ENCODE data around the gene OGN.

The OGN gene

DNA sequence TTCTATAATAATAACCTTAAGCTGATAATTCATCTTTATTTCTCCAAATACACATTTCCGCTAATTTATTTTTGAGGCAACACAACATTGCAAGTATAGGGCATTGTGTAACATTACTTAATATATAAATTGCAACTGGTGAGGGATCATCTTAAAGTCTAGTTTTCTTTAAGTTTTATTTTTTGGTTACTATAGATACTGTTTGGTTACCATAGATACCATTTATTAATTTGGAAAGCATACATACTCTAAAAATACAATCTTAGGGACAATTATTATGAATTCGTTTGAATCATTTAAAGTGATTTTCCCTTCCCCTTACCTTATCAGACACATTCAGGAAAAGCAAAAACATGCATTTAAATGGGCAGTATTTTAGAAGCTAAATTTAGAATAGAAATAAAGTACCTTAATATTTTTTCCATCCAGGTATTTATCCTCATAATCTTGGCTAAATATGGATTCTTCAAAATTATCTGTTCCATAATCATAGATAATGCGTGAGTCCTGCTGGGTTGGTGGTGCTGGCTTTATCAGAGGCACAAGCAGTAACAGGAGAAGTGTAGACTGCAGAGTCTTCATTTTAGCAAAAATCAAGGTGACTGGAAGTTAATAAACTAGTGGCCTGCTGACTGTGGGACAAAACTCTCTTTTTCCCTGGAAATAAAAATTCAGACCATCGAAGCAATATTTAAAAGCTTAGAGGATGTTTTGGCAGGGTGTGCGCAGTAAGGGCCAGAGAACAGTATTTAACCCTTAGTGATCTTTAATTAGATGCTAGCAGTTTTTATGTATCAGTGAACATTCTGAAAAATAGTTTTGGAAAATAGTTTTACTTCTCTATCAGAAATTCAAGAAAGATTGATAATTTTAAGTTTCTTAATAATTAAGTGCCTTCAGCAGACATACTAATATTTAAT, 1.3 kb downstream of the OGN start:
- DNase-seq (ENCODE audit: low read depth in 2 of 2): no peak

DNA sequence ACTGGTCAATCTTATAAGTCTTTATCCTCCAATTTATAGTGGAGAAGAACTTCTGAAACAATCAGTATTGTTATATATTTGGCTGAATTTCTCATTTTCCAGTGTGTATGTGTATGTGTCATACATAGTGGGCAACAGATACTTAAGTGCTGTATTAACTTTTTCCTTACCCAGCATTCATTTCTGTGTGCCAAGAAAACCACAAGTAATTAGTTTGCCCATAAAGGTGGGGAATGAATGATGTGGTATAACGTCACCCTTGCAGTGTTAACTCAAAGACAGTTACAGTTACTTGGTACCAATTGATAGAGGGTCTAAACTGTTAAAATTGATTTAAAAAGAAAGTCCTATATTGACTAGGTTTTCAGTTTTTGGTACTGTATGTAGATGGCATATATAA, 2.0 kb downstream of the OGN start:
- DNase-seq (ENCODE audit: low read depth in 2 of 2): no peak

DNA sequence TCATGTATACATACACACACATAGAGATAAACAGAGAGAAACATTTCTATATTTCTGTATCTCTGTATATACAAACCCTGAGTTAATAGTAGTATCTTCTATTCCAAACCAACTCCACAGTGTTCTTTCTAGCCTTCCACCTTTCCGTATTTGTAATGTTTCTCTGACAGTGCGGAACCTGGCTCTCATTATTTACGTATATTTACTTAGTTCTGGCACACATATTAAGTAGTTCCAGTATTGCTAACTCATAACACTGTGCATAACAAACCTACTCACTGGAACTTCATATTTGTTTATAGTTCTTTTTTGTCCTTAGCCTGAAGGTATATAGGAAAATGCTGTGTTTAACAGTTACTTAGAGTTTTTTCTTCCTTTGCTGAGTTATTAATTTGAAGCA, 6.5 kb downstream of the OGN start:
- no peak for DNase-seq (ENCODE audit: low read depth in 2 of 2)

DNA sequence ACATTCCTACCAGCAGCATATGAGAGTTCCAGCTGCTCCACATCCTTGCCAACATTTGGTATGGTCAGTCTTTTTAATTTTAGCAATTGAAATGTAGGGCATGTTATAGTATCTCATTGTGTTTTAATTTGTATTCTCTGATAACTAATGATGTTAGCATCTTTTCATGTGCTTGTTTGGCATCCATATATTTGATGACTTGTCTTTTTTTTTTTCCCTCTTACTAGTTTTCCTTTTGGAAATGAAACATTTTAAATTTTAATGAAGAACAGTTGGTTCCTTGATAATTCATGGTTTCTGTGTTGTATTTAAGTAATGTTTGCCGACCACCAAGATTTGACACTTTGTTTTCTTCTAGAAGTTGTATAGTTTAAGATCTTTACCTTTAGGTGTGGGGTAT, 8.8 kb downstream of the OGN start:
- DNase-seq (ENCODE audit: low read depth in 2 of 2): no peak

DNA sequence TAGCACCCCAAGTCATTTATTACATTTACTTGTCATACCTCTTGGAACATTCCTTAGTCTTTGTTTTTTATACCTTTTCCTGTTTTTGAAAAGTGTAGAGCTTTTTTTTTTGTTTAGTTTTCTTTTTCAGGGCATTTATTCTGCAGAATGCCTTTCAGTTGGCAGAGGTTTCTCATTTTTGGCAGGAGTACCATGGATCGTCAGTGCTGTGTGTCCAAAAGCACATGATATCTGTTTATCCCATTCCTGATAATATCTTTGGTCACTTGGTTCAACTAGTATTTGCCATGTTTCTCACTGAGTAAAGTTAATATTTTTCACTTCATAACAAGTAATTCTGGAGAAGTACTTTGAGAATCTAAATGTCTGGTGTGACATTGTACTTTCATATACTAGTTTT, 10.7 kb downstream of the OGN start:
- no peak for DNase-seq (ENCODE audit: low read depth in 2 of 2)

DNA sequence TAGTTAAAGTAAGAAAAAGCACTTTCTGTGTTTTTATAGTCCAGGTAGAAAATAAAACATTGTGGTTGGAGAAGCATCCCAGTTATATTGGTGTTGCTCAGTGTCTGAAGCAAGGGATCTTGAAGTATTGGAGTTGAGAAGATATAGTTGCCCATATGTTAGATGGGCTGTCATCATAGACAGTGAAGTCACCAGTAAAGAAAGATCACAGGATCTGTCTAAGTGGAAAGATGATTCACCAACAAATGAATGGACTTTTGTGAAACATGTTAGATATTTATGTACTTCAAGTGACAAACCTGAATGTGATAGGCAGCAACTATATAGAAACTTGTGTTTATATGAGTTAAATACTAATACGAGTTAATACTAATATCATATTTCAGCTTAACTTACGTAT, 11.7 kb downstream of the OGN start:
- no peak for DNase-seq (ENCODE audit: low read depth in 2 of 2)

DNA sequence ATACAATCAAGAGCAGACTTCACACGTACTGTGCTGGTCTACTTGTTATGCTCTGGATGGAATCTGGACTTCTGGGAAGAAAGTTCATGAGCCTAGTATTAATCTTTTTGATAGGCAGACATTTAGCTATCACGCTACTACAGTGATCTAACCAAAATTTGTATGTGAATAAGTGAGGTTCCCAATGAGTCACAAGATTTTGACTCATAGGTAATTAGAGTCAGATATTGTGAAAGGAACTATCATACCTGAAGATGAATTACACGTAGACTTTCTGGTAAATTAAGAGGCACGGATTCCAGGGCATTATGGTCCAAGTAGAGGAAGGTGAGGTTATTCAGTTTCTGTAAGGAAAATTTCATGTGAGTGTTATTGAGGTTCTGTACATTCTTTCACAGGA, 18.4 kb downstream of the OGN start:
- no peak for DNase-seq (ENCODE audit: low read depth in 2 of 2)

DNA sequence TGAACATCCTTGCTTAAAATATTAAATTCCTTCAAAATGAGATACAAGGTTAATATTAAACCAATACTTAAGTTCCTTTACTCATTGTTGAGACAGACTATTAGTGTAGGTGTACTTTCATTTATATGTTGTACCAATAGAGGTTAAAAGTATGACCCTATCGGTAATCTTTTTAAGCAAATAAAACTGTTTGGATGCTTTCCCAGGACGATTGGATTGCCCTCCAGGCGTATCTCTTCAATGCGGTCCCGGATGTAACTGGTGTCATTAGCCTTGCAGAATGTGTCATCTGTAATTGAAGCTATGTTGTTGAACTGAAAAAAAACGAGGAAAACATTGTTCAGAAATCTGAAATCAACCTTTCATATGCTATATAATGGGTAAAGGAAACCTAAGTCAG, 18.9 kb downstream of the OGN start:
- DNase-seq (ENCODE audit: low read depth in 2 of 2): no peak

DNA sequence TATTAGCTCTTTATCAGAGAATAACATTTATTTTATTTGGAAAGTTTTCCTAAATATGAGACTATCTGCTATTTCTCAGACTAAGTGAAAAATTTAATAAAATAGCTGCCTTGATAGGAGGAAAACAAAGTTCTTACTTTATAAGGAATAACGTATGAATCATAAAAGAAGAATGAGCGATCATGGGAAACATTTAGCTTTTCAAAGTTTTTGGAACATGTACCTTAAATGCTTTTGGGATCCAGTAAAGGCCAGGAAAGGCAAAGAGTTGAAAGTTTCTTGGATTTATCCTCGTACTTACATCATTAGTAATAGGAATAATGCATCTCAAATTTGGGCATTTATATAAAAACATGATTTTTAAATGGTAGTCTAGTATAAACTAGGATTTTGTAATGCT, 19.4 kb downstream of the OGN start:
- DNase-seq (ENCODE audit: low read depth in 2 of 2): no peak

DNA sequence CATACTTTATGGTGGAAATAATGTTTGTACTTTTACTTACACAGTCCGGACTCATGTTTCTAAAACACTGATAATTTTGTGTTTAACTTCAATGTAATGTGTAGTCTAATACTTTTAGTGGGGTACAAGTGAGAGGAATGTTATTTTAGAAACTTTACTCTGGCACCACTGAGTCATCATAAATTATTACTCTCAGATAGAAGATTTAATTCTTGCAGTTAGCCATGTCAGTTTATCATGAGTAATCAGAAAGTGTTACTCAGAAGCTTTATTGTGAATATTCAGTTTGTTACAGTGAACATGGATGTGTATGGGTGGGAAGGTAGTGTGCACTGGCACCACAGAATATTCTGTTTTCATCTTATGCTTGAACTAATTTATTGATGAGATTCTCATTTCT, 20.0 kb downstream of the OGN start:
- no peak for DNase-seq (ENCODE audit: low read depth in 2 of 2)

DNA sequence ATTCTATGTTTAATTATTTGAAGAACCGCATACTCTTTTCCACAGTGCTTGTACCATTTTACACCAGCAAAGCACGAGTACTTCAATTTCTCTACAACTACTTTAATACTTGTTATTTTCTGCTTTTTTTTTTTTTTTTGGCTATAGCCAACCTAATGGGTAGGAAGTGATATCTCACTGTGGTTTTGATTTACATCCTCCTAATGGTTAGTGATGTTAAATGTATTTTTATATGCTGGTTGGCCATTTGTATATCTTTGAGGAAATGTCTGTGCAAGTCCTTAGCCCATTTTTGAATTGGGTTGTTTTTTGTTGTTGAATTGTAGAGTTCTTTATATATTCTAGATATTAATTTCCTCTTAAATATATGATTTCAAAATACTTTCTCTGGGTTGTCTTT, 22.6 kb downstream of the OGN start:
- no peak for DNase-seq (ENCODE audit: low read depth in 2 of 2)

DNA sequence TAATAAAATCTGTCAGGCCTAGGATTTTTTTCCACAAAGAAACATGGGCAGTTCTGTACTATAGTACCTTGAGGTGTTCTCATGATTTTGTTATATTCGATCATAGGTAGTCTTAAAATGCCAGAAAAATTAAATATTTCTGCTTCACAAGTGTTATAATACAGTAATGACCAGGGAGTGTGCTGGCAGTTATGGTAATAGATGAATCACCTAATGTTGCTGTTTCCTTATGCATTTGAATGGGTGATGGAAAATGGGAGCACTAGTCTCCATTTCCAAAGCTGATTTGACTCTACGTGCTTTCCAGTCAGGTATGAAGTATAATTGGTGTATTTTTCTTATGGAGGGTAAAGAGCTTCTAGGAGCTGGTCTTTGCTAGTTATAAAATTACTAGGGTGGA, 23.8 kb downstream of the OGN start:
- no peak for DNase-seq (ENCODE audit: low read depth in 2 of 2)

DNA sequence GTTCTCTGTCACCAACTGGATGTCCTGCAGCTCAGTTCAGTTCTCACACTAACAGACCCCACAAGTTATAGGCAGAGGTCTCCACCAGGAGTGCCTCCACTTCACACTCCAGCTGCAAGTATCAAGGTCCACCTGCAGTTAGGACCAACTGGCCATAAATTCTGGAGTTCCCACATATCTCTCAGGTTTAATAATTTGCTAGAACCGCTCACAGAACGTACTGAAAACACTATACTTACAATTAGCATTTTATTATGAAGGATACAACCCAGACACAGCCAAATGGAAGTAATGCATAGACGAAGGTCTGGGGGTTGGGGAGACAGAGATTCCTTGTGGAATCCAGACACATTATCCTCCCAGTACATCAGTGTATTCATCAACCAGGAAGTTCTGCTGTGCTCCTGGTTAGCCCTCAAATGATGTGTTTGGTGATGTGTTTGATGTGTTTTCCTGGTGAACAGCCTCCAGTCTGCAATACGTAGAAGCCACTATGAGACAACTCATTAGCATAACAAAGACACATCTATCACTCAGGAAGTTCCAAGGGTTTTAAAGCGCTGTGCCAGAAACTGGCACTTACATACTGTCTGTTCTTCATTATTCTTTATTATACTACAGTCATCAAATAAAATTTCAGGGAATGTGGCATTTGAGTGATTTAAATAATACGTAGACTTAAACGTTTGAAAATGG, 25.4 kb downstream of the OGN start:
- DNase-seq (ENCODE audit: low read depth in 2 of 2): no peak

DNA sequence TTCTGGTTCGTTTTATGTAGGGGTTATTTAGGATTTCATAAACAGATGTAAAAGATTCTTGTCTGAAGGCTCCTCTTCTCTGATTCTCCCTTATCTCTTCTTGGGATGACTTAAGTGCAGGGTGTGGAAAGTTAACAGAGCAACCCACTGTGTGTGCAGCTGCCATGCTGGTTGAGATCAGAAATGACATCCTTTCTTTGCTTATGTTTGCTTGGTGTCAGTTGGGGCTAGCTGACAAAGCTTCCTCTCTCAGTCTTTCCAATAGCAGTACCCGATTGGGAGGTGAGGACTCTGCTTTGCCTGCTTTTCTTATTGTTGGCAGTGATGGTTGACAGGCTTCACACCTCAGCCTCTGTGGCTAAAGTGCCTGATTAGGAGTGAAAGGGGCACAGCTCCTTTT, 26.5 kb downstream of the OGN start:
- no peak for DNase-seq (ENCODE audit: low read depth in 2 of 2)

DNA sequence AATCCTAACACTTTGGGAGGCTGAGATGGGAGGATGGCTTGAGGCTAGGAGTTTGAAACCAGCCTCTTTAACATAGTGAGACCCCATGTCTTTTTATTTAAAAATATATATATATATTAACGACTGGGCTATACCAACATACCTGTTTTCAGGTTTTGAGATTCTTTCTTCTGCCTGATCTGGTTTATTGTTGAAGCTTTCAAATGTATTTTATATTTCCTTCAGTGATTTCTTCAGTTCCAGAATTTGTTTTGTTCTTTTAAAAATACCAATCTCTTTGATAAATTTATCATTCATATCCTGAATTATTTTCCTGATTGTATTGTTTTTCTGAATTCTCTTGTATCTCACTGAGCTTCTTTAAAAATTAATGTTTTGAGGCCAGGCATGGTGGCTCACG, 31.2 kb downstream of the OGN start:
- no peak for DNase-seq (ENCODE audit: low read depth in 2 of 2)

DNA sequence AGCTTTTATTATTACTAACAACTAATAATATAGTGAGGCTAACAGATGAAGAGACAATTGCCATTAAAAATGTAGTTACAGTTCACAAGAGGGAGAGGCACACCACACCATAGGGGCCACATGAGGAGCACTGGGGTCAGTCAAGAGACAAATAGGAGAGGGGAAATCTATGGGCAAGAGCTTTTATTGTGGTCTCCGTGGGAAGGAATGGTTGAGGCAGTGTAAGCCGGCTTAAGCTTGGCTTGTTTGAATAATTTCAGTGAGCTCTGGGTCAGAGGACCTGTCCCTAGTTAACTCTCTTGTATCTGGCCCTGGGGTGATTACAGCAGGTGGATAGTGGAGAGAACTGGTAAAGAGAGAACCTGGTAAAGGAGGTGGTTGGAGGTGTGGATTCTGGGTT, 35.3 kb downstream of the OGN start:
- no peak for DNase-seq (ENCODE audit: low read depth in 2 of 2)

DNA sequence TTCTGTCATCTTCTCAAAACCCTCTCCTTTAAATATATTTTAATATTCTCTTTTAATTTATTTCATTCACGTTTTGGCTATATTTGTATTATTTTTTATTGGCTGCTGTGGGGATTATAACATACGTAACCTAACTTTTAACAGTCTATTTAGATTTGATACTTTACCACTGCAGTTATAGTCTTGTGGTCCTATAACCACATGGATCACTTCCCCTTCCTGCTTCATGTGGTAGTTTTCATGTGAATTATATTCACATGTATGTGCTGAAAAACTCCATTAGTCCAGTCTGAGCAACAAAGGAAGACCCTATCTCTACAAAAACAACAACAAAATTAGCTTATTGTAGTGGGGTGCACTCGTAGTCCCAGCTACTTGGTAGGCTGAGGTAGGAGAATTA, 44.3 kb downstream of the OGN start:
- DNase-seq (ENCODE audit: low read depth in 2 of 2): no peak

DNA sequence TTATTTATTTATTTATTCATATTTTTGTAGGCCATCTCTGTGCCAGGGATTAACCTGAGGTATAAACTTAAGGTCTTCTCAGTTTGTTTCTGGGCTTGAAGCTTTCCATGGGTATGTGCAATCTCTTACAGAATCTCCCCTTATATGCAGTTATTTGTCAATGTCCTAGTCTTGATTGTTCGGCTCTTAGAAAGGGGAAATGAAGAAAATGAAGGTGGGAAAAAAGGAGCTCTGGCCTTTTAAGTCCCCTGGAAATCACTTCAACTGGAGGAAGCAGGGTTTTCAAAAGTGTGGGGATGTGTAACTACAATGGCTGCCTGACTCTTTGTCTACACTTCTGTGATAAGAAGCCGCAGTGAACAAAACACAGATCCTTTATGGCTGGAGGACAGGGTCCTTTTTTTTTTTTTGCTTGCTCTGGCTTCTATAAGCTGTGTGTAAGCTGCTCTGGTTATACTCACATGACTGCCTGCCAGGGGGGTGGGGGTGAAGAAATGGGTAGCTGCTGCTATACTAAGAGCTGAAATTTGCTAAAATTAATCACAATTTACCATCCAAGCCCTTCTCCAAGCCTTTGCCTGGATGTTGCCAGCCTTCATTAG, 44.9 kb downstream of the OGN start:
- no peak for DNase-seq (ENCODE audit: low read depth in 2 of 2)

DNA sequence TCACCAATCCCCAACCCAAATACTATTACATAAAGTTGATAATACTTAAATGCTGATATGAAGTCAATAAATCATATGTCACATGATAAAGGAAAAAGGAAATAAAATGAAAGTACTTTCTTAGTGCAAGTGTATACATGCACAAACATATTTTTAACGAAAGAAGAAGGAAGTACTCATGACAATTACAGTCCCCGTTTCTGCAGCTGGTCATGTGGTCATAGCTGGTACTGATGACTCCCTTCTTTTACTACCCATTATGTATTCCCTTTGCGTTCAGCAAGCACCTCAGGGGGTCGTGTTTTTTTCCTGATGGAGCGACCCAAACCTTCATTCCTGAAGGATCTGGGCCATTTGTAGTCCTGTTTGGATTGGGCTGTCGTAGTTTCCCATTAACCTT, 51.3 kb downstream of the OGN start:
- no peak for DNase-seq (ENCODE audit: low read depth in 2 of 2)

DNA sequence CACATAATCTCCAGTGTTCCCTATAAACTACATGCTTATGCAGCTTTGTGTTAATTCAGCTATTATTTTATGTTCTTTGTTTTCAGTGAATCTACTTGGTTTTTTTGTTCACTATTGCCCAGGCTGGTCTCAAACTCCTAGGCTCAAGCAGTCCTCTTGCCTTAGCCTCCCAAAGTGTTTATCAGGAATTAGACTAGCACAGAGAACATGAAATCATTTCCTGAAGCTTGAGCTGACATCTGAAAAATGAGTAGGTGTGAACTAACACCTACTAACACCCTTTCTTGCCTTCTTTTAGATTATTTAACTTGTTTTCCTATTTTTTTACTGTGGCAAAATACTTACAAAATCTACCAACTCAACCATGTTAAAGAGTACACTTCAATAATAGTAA, 53.6 kb downstream of the OGN start:
- DNase-seq (ENCODE audit: low read depth in 2 of 2): no peak

DNA sequence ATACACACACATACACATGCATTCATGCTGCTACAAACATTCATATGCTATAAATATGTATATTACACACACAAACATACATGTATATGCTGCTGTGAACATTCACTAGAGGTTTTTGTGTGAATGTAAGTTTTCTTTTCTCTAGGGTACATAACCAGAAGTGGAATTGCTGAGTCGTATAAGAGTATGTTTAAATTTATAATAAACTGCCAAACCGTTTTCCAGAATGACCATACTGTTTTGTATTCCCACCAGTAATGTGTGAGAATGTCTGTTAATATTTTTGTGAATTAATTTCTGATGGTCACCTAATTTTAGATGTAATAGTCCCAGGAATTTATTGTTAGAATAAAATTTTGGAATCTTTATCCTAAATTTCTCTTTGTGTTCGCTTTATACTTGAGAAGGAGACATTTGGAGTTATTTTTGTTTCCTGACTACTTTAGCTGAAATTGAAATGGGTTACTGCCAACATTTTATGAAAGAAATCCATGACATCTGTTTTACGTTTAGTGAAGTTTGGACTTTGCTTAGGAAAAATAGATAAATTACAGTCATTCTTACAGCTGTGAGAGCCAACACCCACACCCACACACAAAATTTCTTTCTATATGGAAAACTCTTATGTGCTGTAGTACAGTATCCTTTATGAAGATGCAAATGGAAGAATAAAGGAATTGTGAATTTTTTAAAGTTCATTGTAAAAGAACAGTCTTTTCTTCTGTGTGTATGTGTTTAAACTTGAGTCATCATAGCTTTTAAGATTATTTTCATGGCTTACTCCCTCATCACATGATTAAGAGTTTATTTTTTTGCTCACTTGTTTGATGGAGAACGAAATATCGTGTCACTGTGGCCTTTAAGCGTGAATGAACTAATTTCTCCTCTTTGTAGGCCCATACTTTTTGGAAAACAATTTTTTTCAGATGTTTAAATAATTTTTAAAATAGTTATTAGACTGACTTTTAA, 54.3 kb downstream of the OGN start:
- DNase-seq (ENCODE audit: low read depth in 2 of 2): no peak

DNA sequence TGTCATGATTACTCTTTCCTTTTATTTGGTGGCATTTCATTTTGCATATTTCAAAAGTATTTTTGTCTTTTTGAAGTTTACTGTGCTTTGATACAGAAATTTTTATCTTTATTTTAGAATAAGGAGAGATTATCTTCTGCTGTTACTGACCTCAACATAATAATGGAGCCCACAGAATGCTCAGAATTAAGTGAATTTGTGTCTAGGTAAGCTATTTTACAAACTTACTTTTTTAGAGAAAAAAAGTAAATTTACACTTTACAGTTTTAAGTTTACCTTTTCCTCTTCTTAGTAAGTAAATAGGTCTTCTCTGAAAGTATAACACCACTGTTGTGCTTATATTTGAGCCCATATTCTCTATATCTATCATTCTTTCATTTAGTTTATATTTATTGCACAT, 58.8 kb downstream of the OGN start:
- DNase-seq (ENCODE audit: low read depth in 2 of 2): no peak

Data from stimulated activated CD8-positive, alpha-beta memory T cell treated with anti-CD3 and anti-CD28 coated beads, Interleukin-2, amount 100 ng/mL, for 48 hours (primary cell).